ENCODE measurements around the gene GRHL3. TPM values are rescaled to one million over a fixed set of nuclear protein-coding genes. Genes with fewer than 3 reads are reported as not detected.

The GRHL3 gene
- total RNA-seq, 1 donor from 2014 or later: 17.1 TPM

- Mint-ChIP-seq H3K4me1 (peaks cover 53% of the 10 kb centered on the region), H3K36me3 (no peaks in the 10 kb centered on the region), H3K4me3 (no peak overlapping the region), H3K9me3 (no peaks in the 10 kb centered on the region), H3K27me3 (ENCODE audit: low read depth) (peaks cover 3% of the 10 kb centered on the region), H3K27ac (no peak overlapping the region)
- TF ChIP-seq CTCF (IDR thresholded peaks at IDR 0.05; ENCODE audit: unreplicated experiment): no peak
- no peak for DNase-seq (ENCODE audit: low spot score in 2 of 2, unreplicated experiment in 2 of 2)
Measured at GRCh38 chr1:24315391-24315790, 3.8 kb upstream of the GRHL3 start.

GRCh38 chr1:24316645-24317044 lies 2.5 kb upstream of the GRHL3 start:
- Mint-ChIP-seq H3K4me1 (peaks cover 57% of the 10 kb centered on the region), H3K27me3 (ENCODE audit: low read depth) (peaks cover 5% of the 10 kb centered on the region), H3K4me3 (no peak overlapping the region), H3K36me3 (no peaks in the 10 kb centered on the region), H3K9me3 (no peaks in the 10 kb centered on the region), H3K27ac (peak overlapping the region; percentile 66)
- no peak for DNase-seq (ENCODE audit: low spot score in 2 of 2, unreplicated experiment in 2 of 2)
- TF ChIP-seq CTCF (IDR thresholded peaks at IDR 0.05; ENCODE audit: unreplicated experiment): no peak

GRCh38 chr1:24317081-24317480 lies 2.1 kb upstream of the GRHL3 start:
- Mint-ChIP-seq H3K27me3 (ENCODE audit: low read depth) (peaks cover 5% of the 10 kb centered on the region), H3K27ac (peak overlapping the region; percentile 97), H3K4me1 (peaks cover 53% of the 10 kb centered on the region)

GRCh38 chr1:24317956-24318614 lies 1.1 kb upstream of the GRHL3 start:
- H3K36me3 Mint-ChIP-seq: no peaks in the 10 kb centered on the region
- peaks cover 8% of the 10 kb centered on the region for H3K27me3 Mint-ChIP-seq (ENCODE audit: low read depth)
- DNase-seq (ENCODE audit: low spot score in 2 of 2, unreplicated experiment in 2 of 2): no peak
- H3K4me1 Mint-ChIP-seq: peaks cover 60% of the 10 kb centered on the region
- peak overlapping the region; percentile 66 for H3K4me3 Mint-ChIP-seq
- H3K9me3 Mint-ChIP-seq: no peaks in the 10 kb centered on the region
- TF ChIP-seq CTCF (IDR thresholded peaks at IDR 0.05; ENCODE audit: unreplicated experiment): no peak
- H3K27ac Mint-ChIP-seq: peak overlapping the region; percentile 97

More at GRCh38 chr1:24317081-24317480, 2.1 kb upstream of the GRHL3 start:
- DNase-seq (ENCODE audit: low spot score in 2 of 2, unreplicated experiment in 2 of 2): no peak
- Mint-ChIP-seq H3K9me3 (no peaks in the 10 kb centered on the region), H3K36me3 (no peaks in the 10 kb centered on the region), H3K4me3 (no peak overlapping the region)
- TF ChIP-seq CTCF (IDR thresholded peaks at IDR 0.05; ENCODE audit: unreplicated experiment): no peak

GRCh38 chr1:24318615-24319311 lies 394 bp upstream of the GRHL3 start:
- Mint-ChIP-seq H3K4me1 (peaks cover 62% of the 10 kb centered on the region), H3K4me3 (peak overlapping the region; percentile 66), H3K27me3 (ENCODE audit: low read depth) (peaks cover 8% of the 10 kb centered on the region), H3K36me3 (no peaks in the 10 kb centered on the region), H3K9me3 (no peaks in the 10 kb centered on the region), H3K27ac (peak overlapping the region; percentile 97)
- TF ChIP-seq CTCF (IDR thresholded peaks at IDR 0.05; ENCODE audit: unreplicated experiment): no peak
- no peak for DNase-seq (ENCODE audit: low spot score in 2 of 2, unreplicated experiment in 2 of 2)
